Gastroesophageal sphincter (tissue), 4 donors: ENCODE data around the gene LIPC. TPM values are rescaled to one million over a fixed set of nuclear protein-coding genes. Genes with fewer than 3 reads are reported as not detected.
A peak's percentile ranks its signal among the peaks of the same experiment; 100 is the strongest.

Source experiments
- ATAC-seq: fragments of 150-250 bp; one replicate; pipeline ENCODE4 v1.9.1; 2016; ENCODE audit warnings: mild to moderate bottlenecking, moderate library complexity
- H3K27ac ChIP-seq, 4 donors: fragments of 200-600 bp; sonication (generic) in 3 of 4; 1 replicate in 3 of 4; 2 replicates in 1 of 4; pipeline ENCODE4 v1.5.1; 2016 to 2019
- H3K27me3 ChIP-seq: fragments of 200-600 bp; sonication (generic); one replicate; pipeline ENCODE4 v1.5.1; 2019
- H3K36me3 ChIP-seq, 2 donors: fragments of 200-600 bp; sonication (generic); one replicate each; pipeline ENCODE4 v1.5.1; 2019; ENCODE audit warnings: control low read depth in 1 of 2
- H3K4me1 ChIP-seq, 3 donors: fragments of 200-600 bp; sonication (generic); 1 replicate in 2 of 3; 2 replicates in 1 of 3; pipeline ENCODE4 v1.5.1; 2016 to 2019; ENCODE audit warnings: control low read depth in 2 of 3
- H3K4me3 ChIP-seq, 2 donors: fragments of 200-600 bp; sonication (generic); one replicate each; pipeline ENCODE4 v1.5.1; 2019; ENCODE audit warnings: mild to moderate bottlenecking in 1 of 2, moderate library complexity in 1 of 2
- H3K9me3 ChIP-seq, 3 donors: fragments of 200-600 bp; sonication (generic); one replicate each; pipeline ENCODE4 v1.5.1; 2017 to 2019; ENCODE audit warnings: control low read depth in 2 of 3
- EP300 ChIP-seq: sonication (generic); formaldehyde crosslinking; IDR thresholded peaks from one replicate; pipeline ENCODE4 v1.6.1; 2017; ENCODE audit warnings: antibody characterized with exemption, mild to moderate bottlenecking
- POLR2A ChIP-seq, 2 donors: fragments of 450-650 bp; IDR thresholded peaks; one replicate each; pipeline ENCODE4 v1.6.1; 2017; ENCODE audit warnings: antibody characterized with exemption in 2 of 2, mild to moderate bottlenecking in 2 of 2, moderate library complexity in 1 of 2
- POLR2AphosphoS5 ChIP-seq: sonication (generic); formaldehyde crosslinking; IDR thresholded peaks from one replicate; pipeline ENCODE4 v1.6.1; 2017; ENCODE audit warnings: antibody characterized with exemption
- WGBS, 2 donors: methylation state at CpG; one replicate each; pipeline ENCODE4 v1.1.5; 2018; ENCODE audit warnings: low coverage in 1 of 2; 5-methylcytosine and 5-hydroxymethylcytosine counted together
- total RNA-seq, 4 donors: library from RNA; depleted of rRNA; stranded (reverse); fragments of >200 nt; gene quantifications; one replicate each; pipeline ENCODE4 v1.1.0, GENCODE V29; 2016
- TF ChIP-seq, protein P1 (sequence below), 4 experiments: fragments of 200-600 bp in 2 of 4; fragments of 450-650 bp in 2 of 4; sonication (generic) in 1 of 4; IDR thresholded peaks; one replicate each; pipeline ENCODE4 v1.5.1; 2017 to 2019; ENCODE audit warnings: antibody characterized with exemption in 4 of 4, mild to moderate bottlenecking in 2 of 4, moderate library complexity in 2 of 4

The LIPC gene
- total RNA-seq, 4 donors from 2014 or later: 0.32 to 0.50 TPM; not detected in 2

DNA sequence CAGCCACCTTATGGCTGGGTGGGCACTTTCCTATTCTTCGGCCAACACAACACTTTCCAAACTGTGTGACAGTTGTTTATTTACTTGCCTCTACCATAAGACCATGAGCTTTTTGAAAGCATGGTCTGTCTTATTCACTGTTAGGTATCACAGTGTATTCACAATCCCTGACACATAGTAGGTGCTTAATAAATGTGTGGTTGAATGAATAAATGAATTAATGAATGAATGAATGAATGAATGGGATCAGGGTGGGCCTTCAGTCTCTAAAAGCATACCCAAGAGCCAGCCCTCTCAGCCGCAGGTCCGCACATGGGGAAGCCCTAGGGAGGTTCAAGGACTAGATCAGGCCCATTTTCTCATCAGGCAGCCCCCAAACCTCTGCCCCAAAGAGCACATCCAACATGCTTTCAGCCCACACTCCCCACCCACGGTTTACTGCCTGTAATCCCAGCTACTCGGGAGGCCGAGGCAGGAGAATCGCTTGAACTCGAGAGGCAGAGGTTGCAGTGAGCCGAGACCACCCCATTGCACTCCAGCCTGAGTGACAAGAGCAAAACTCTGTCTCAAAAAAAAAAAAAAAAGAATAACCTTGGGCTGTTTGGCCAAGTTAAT lies 95.9 kb downstream of the LIPC start:
- H3K4me1 ChIP-seq: peaks cover 0 to 33% (median 4%) of the 10 kb centered on the region in 3 donors
- no peaks in the 10 kb centered on the region for H3K27me3 ChIP-seq
- WGBS, 2 donors: 79 to 89% methylated on average over 3 to 4 of the region's 9 CpGs
- no peaks in the 10 kb centered on the region for H3K36me3 ChIP-seq
- H3K9me3 ChIP-seq: no peaks in the 10 kb centered on the region
- H3K4me3 ChIP-seq: no peak overlapping the region
- ATAC-seq: no peak
- H3K27ac ChIP-seq: no peak overlapping the region
- TF ChIP-seq, protein P1, sequence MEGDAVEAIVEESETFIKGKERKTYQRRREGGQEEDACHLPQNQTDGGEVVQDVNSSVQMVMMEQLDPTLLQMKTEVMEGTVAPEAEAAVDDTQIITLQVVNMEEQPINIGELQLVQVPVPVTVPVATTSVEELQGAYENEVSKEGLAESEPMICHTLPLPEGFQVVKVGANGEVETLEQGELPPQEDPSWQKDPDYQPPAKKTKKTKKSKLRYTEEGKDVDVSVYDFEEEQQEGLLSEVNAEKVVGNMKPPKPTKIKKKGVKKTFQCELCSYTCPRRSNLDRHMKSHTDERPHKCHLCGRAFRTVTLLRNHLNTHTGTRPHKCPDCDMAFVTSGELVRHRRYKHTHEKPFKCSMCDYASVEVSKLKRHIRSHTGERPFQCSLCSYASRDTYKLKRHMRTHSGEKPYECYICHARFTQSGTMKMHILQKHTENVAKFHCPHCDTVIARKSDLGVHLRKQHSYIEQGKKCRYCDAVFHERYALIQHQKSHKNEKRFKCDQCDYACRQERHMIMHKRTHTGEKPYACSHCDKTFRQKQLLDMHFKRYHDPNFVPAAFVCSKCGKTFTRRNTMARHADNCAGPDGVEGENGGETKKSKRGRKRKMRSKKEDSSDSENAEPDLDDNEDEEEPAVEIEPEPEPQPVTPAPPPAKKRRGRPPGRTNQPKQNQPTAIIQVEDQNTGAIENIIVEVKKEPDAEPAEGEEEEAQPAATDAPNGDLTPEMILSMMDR (IDR thresholded peaks at IDR 0.05): no peak
- TF ChIP-seq POLR2AphosphoS5 (no peak), POLR2A (IDR thresholded peaks at IDR 0.05) (no peak), EP300 (no peak)

DNA sequence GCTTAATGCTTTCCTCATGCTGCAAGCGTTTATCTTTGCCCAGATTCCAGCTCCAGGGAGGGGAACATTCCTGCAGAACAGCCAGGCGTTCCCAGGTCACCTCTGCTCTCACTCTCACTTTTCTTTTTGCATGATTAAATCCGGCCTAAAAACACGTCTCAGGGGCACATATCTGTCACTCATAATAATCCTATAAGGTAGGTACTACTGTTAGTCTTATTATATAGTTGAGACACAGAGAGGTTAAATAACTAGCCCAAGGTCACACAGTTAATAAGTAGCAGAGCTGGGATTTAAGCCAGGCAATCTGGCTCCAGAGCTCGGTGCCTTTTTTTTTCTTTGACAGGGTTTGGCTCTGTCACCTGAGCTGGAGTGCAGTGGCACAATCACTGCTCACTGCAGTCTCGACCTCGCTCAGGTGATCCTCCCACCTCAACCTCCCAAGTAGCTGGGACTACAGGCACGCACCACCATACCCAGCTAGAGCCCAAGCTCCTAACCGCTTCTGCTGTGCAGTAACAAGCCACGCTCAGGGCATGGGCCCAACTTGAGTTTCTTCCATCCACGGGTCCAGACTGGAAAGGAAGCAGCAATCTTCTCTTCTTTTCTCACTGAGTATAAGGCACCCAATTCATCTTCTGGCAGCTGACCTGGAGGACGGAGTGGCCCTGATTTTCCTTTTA lies 96.5 kb downstream of the LIPC start:
- Histone ChIP-seq H3K36me3 (no peaks in the 10 kb centered on the region), H3K27ac (peak overlapping the region in 2 of 4 donors; percentile 17 to 31), H3K9me3 (no peaks in the 10 kb centered on the region), H3K27me3 (no peaks in the 10 kb centered on the region), H3K4me3 (no peak overlapping the region), H3K4me1 (peaks cover 0 to 26% (median 4%) of the 10 kb centered on the region in 3 donors)
- 26 to 46% methylated on average over 4 to 8 of the region's 12 CpGs for WGBS, 2 donors
- peak; percentile 64 for ATAC-seq
- TF ChIP-seq POLR2AphosphoS5 (peak; percentile 12), EP300 (no peak)

- Histone ChIP-seq H3K9me3 (no peaks in the 10 kb centered on the region), H3K27me3 (no peaks in the 10 kb centered on the region), H3K4me1 (peaks cover 0 to 25% (median 4%) of the 10 kb centered on the region in 3 donors), H3K27ac (no peak overlapping the region), H3K36me3 (no peaks in the 10 kb centered on the region), H3K4me3 (no peak overlapping the region)
- no peak for ATAC-seq
- WGBS, 2 donors: 57% methylated on average over 2 of the region's 2 CpGs; no CpG with 5 or more reads in 1 of the 2 donors
- TF ChIP-seq POLR2AphosphoS5: no peak
- TF ChIP-seq EP300: no peak
- TF ChIP-seq, protein P1 (IDR thresholded peaks at IDR 0.05): no peak
- TF ChIP-seq POLR2A (IDR thresholded peaks at IDR 0.05): no peak
Observed at GRCh38 chr15:58529041-58529440, 97.2 kb downstream of the LIPC start.

DNA sequence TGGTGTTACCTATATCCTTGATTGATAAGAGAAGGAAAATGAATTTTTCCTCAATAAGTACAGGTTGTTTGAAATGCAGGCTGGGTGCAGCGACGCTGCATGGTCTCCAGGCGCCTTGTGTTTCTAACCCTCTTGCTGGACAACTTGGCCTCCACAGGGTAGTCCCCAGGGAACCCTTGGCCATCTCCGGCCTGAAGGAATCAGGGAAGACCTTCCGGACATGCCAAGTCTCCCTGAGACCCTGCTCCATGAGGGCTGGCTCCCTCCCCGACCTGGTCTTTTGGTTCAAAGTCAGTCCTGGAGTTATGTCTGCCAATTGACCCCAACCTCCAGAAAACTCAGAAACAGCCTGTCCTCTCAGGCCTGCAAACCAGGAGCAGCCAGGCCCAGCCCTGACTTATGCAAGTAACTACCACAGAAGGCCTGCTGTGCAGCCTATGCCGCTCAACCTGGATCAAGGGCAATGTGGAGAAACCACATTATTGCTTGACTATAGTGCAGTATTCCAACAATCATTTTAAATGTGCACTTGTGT lies 98.3 kb downstream of the LIPC start:
- TF ChIP-seq POLR2AphosphoS5 (no peak), EP300 (no peak), POLR2A (IDR thresholded peaks at IDR 0.05) (no peak)
- TF ChIP-seq, protein P1 (IDR thresholded peaks at IDR 0.05): no peak
- 100% methylated on average over 5 of the region's 7 CpGs; no CpG with 5 or more reads in 1 of the 2 donors for WGBS, 2 donors
- Histone ChIP-seq H3K27me3 (no peaks in the 10 kb centered on the region), H3K4me3 (no peak overlapping the region), H3K36me3 (no peaks in the 10 kb centered on the region), H3K9me3 (no peaks in the 10 kb centered on the region), H3K4me1 (peaks cover 0 to 25% (median 4%) of the 10 kb centered on the region in 3 donors), H3K27ac (no peak overlapping the region)
- no peak for ATAC-seq

GRCh38 chr15:58532126-58532525 lies 100.3 kb downstream of the LIPC start:
- ATAC-seq: no peak
- Histone ChIP-seq H3K27me3 (no peaks in the 10 kb centered on the region), H3K36me3 (no peaks in the 10 kb centered on the region), H3K27ac (no peak overlapping the region), H3K9me3 (no peaks in the 10 kb centered on the region), H3K4me1 (peaks cover 0 to 21% (median 4%) of the 10 kb centered on the region in 3 donors), H3K4me3 (no peak overlapping the region)
- no peak for TF ChIP-seq POLR2A (IDR thresholded peaks at IDR 0.05)
- TF ChIP-seq, protein P1 (IDR thresholded peaks at IDR 0.05): no peak
- TF ChIP-seq POLR2AphosphoS5: no peak
- 86 to 100% methylated on average over 2 to 3 of the region's 3 CpGs for WGBS, 2 donors
